Central memory CD8-positive, alpha-beta T cell (primary cell): ENCODE data around the gene SOX4.

ENCODE experiments used
- ATAC-seq: fragments of 150-1000 bp; cut with Tn5 transposase; replicated peaks from 2 replicates; pipeline ENCODE4 v1.10.0; 2022; ENCODE audit warnings: mild to moderate bottlenecking, moderate FRiP score, moderate number of reproducible peaks; ENCODE audit not compliant: poor library complexity, severe bottlenecking; ENCODE audit errors: extremely low read depth
- DNase-seq, 2 donors: peaks; one replicate each; pipeline ENCODE4 v3.0.0; 2021; ENCODE audit warnings: low spot score in 2 of 2
- H3K27ac Mint-ChIP-seq: one replicate; pipeline ENCODE4 v1.8.0; 2022; ENCODE audit warnings: low read depth, mild to moderate bottlenecking, moderate library complexity, mixed read lengths
- H3K27me3 Mint-ChIP-seq: one replicate; pipeline ENCODE4 v1.8.0; 2022; ENCODE audit warnings: mixed read lengths
- H3K36me3 Mint-ChIP-seq: one replicate; pipeline ENCODE4 v1.8.0; 2022; ENCODE audit warnings: mild to moderate bottlenecking, moderate library complexity, mixed read lengths; ENCODE audit not compliant: insufficient read depth
- H3K4me1 Mint-ChIP-seq: one replicate; pipeline ENCODE4 v1.8.0; 2022; ENCODE audit warnings: mixed read lengths
- H3K4me3 Mint-ChIP-seq: one replicate; pipeline ENCODE4 v1.8.0; 2022; ENCODE audit warnings: mild to moderate bottlenecking, moderate library complexity, mixed read lengths
- H3K9me3 Mint-ChIP-seq: one replicate; pipeline ENCODE4 v1.8.0; 2022; ENCODE audit warnings: mixed read lengths

SOX4 gene

GRCh38 chr6:21636876-21637275, 43.3 kb downstream of the SOX4 start:
- no peak for ATAC-seq
- Mint-ChIP-seq H3K4me3 (no peak overlapping the region), H3K4me1 (no peaks in the 10 kb centered on the region), H3K36me3 (no peaks in the 10 kb centered on the region), H3K9me3 (no peaks in the 10 kb centered on the region), H3K27ac (no peak overlapping the region), H3K27me3 (no peaks in the 10 kb centered on the region)
- no peak for DNase-seq

GRCh38 chr6:21639316-21639715, 45.8 kb downstream of the SOX4 start:
- Mint-ChIP-seq H3K4me3 (no peak overlapping the region), H3K27me3 (no peaks in the 10 kb centered on the region), H3K4me1 (no peaks in the 10 kb centered on the region), H3K9me3 (no peaks in the 10 kb centered on the region), H3K36me3 (no peaks in the 10 kb centered on the region), H3K27ac (no peak overlapping the region)
- no peak for DNase-seq
- no peak for ATAC-seq
